Tibial nerve (tissue), 4 donors: ENCODE results near the gene PKNOX2. TPM values are rescaled to one million over a fixed set of nuclear protein-coding genes. Genes with fewer than 3 reads are reported as not detected.

Experiments used
- DNase-seq, 2 donors: peaks; one replicate each; pipeline ENCODE4 v3.0.0-alpha.2; 2019; ENCODE audit warnings: low spot score in 2 of 2
- H3K27ac ChIP-seq, 4 donors: fragments of 200-600 bp; sonication (generic) in 3 of 4; one replicate each; pipeline ENCODE4 v1.5.1; 2017 to 2019; ENCODE audit warnings: mild to moderate bottlenecking in 1 of 4
- H3K27me3 ChIP-seq, 2 donors: fragments of 200-600 bp; sonication (generic) in 1 of 2; one replicate each; pipeline versions ENCODE4 v1.5.1 to v1.6.0; 2017 to 2019
- H3K36me3 ChIP-seq, 3 donors: fragments of 200-600 bp; sonication (generic); one replicate each; pipeline ENCODE4 v1.5.1; 2018 to 2019
- H3K4me1 ChIP-seq, 4 donors: fragments of 200-600 bp; sonication (generic) in 3 of 4; one replicate each; pipeline ENCODE4 v1.5.1; 2017 to 2019
- H3K4me3 ChIP-seq, 4 donors: fragments of 200-600 bp; sonication (generic) in 3 of 4; one replicate each; pipeline ENCODE4 v1.5.1; 2017 to 2019; ENCODE audit warnings: mild to moderate bottlenecking in 1 of 4, moderate library complexity in 1 of 4
- H3K9me3 ChIP-seq, 4 donors: fragments of 200-600 bp; sonication (generic) in 3 of 4; one replicate each; pipeline ENCODE4 v1.5.1; 2017 to 2019
- CTCF ChIP-seq, 5 experiments: fragments of 200-600 bp in 3 of 5; fragments of 450-650 bp in 2 of 5; sonication (generic) in 3 of 5; IDR thresholded peaks; one replicate each; pipeline ENCODE4 v1.5.1; 2016 to 2019; ENCODE audit warnings: antibody characterized with exemption in 5 of 5, mild to moderate bottlenecking in 3 of 5, moderate library complexity in 2 of 5
- EP300 ChIP-seq, 2 donors: sonication (generic); formaldehyde crosslinking; IDR thresholded peaks; one replicate each; pipeline ENCODE4 v1.6.1; 2017; ENCODE audit warnings: antibody characterized with exemption in 2 of 2, mild to moderate bottlenecking in 1 of 2
- POLR2A ChIP-seq, 2 donors: fragments of 450-650 bp; IDR thresholded peaks; one replicate each; pipeline ENCODE4 v1.6.1; 2017; ENCODE audit warnings: antibody characterized with exemption in 2 of 2, mild to moderate bottlenecking in 2 of 2, moderate library complexity in 2 of 2
- WGBS, 2 donors: methylation state at CpG; one replicate each; pipeline ENCODE4 v1.1.5; 2018; 5-methylcytosine and 5-hydroxymethylcytosine counted together
- total RNA-seq, 4 donors: library from RNA; depleted of rRNA; stranded (reverse); fragments of >200 nt; gene quantifications; one replicate each; pipeline ENCODE4 v1.1.0, GENCODE V29; 2016

PKNOX2 gene
- total RNA-seq, 4 donors from 2014 or later = 5.7 to 7.2 (median 6.4) TPM

GRCh38 chr11:125367710-125368109, 203.2 kb downstream of the PKNOX2 start:
- no peaks in the 10 kb centered on the region for H3K9me3 ChIP-seq
- H3K27me3 ChIP-seq = no peaks in the 10 kb centered on the region
- TF ChIP-seq EP300 (IDR thresholded peaks at IDR 0.05) = no peak
- TF ChIP-seq POLR2A (IDR thresholded peaks at IDR 0.05) = no peak
- H3K36me3 ChIP-seq = peaks cover 0 to 32% (median 0%) of the 10 kb centered on the region in 3 donors
- no peaks in the 10 kb centered on the region for H3K4me1 ChIP-seq
- no peak overlapping the region for H3K27ac ChIP-seq
- no peak overlapping the region for H3K4me3 ChIP-seq
- 88 to 92% methylated on average over 8 of the region's 8 CpGs for WGBS, 2 donors
- DNase-seq = no peak

- WGBS, 2 donors = 73 to 89% methylated on average over 4 of the region's 4 CpGs
- H3K27ac ChIP-seq = no peak overlapping the region
- DNase-seq = no peak
- H3K4me3 ChIP-seq = no peak overlapping the region
- peaks cover 0 to 32% (median 0%) of the 10 kb centered on the region in 3 donors for H3K36me3 ChIP-seq
- TF ChIP-seq POLR2A (IDR thresholded peaks at IDR 0.05) = no peak
- no peak for TF ChIP-seq EP300 (IDR thresholded peaks at IDR 0.05)
- TF ChIP-seq CTCF (IDR thresholded peaks at IDR 0.05) = no peak
- H3K4me1 ChIP-seq = no peaks in the 10 kb centered on the region
- H3K27me3 ChIP-seq = no peaks in the 10 kb centered on the region
- H3K9me3 ChIP-seq = no peaks in the 10 kb centered on the region
Observed at GRCh38 chr11:125368757-125369156, 204.2 kb downstream of the PKNOX2 start.

- H3K9me3 ChIP-seq = no peaks in the 10 kb centered on the region
- H3K27ac ChIP-seq = no peak overlapping the region
- H3K4me3 ChIP-seq = no peak overlapping the region
- TF ChIP-seq CTCF (IDR thresholded peaks at IDR 0.05) (no peak), POLR2A (IDR thresholded peaks at IDR 0.05) (no peak), EP300 (IDR thresholded peaks at IDR 0.05) (no peak)
- DNase-seq = no peak
- no peaks in the 10 kb centered on the region for H3K27me3 ChIP-seq
- 84 to 94% methylated on average over 6 of the region's 6 CpGs for WGBS, 2 donors
- H3K36me3 ChIP-seq = peaks cover 0 to 32% (median 0%) of the 10 kb centered on the region in 3 donors
- H3K4me1 ChIP-seq = no peaks in the 10 kb centered on the region
Observed at GRCh38 chr11:125369808-125370207, 205.3 kb downstream of the PKNOX2 start.

- Histone ChIP-seq H3K27me3 (no peaks in the 10 kb centered on the region), H3K4me3 (no peak overlapping the region), H3K9me3 (no peaks in the 10 kb centered on the region), H3K4me1 (no peaks in the 10 kb centered on the region), H3K27ac (no peak overlapping the region), H3K36me3 (peaks cover 0 to 32% (median 0%) of the 10 kb centered on the region in 3 donors)
- TF ChIP-seq EP300 (IDR thresholded peaks at IDR 0.05) (no peak), CTCF (IDR thresholded peaks at IDR 0.05) (no peak), POLR2A (IDR thresholded peaks at IDR 0.05) (no peak)
- no peak for DNase-seq
- WGBS, 2 donors = 65 to 70% methylated on average over 18 of the region's 18 CpGs
Observed at GRCh38 chr11:125370561-125371389, 206.2 kb downstream of the PKNOX2 start.

DNA sequence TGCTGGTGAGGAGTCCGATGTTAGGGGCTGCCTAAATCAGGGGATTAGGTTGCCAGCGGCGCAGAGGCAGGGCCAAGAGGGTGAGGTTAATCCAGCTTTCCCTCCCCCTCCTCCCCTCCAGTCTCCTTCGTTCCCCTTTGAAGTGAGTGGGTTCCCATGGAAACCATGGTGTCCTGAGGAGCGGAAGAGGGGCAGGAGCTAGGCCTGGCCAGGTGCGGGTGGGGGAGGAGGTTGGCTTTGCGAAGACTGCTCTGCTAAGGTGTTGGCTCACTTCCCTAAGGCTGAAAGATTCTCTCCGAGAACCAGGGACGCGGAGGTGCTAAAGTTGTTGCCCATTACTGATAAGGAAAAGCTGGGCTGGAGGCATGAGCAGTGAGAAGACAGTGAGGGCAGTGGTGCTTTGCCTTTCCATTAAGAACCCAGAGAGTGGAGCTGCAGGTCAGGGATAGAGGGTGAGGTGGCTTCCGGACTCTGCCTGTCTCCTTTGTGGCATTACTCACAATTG, 206.9 kb downstream of the PKNOX2 start:
- Histone ChIP-seq H3K27me3 (no peaks in the 10 kb centered on the region), H3K36me3 (peaks cover 0 to 32% (median 0%) of the 10 kb centered on the region in 3 donors), H3K4me1 (peaks cover 0 to 6% (median 0%) of the 10 kb centered on the region in 4 donors), H3K27ac (no peak overlapping the region), H3K9me3 (no peaks in the 10 kb centered on the region), H3K4me3 (no peak overlapping the region)
- TF ChIP-seq EP300 (IDR thresholded peaks at IDR 0.05) (no peak), POLR2A (IDR thresholded peaks at IDR 0.05) (no peak), CTCF (IDR thresholded peaks at IDR 0.05) (no peak)
- 70 to 71% methylated on average over 10 to 11 of the region's 11 CpGs for WGBS, 2 donors
- no peak for DNase-seq
